AG04450 (cell line): ENCODE measurements around the gene KCNN3. TPM values are rescaled to one million over a fixed set of nuclear protein-coding genes. Genes with fewer than 3 reads are reported as not detected.

Experiments used
- CTCF ChIA-PET: fragments of 300-600, 350-600 bp; formaldehyde crosslinking; extraction: SDS; loops from one replicate; lab custom pipeline; 2022; ENCODE audit warnings: antibody characterized with exemption, inconsistent platforms; lab: Charles Lee
- POLR2A ChIA-PET: fragments of 350-600 bp; formaldehyde crosslinking; extraction: SDS; loops from one replicate; lab custom pipeline; 2021; ENCODE audit warnings: antibody characterized with exemption, inconsistent platforms; lab: Yijun Ruan, JAX
- DNase-seq: peaks from one replicate; pipeline ENCODE4 v3.0.0-alpha.2; 2011; ENCODE audit warnings: low read depth, low spot score
- H3K27ac ChIP-seq: one replicate; pipeline ENCODE4 v1.5.1; 2012; ENCODE audit warnings: low read depth, low read length, control low read depth
- H3K27me3 ChIP-seq: one replicate; pipeline ENCODE4 v1.6.0; 2012; ENCODE audit warnings: low read length; ENCODE audit not compliant: control insufficient read depth, insufficient read depth
- H3K4me3 ChIP-seq: 2 replicates; pipeline ENCODE4 v1.5.1; 2011; ENCODE audit warnings: mild to moderate bottlenecking, low read depth, low read length, control low read depth
- H3K9me3 ChIP-seq: 2 replicates; pipeline ENCODE4 v1.5.1; 2012; ENCODE audit warnings: low read length; ENCODE audit not compliant: control insufficient read depth, insufficient read depth
- CTCF ChIP-seq: IDR thresholded peaks from 2 replicates; pipeline ENCODE4 v1.5.1; 2011; ENCODE audit warnings: low read depth, low read length, control low read depth, inconsistent platforms
- polyA plus RNA-seq: library from polyadenylated mRNA; depleted of rRNA; stranded (reverse); fragments of >200 nt; gene quantifications from 2 replicates; pipeline ENCODE4 v1.2.3, GENCODE V29; 2011

KCNN3 gene
- polyA plus RNA-seq, 1 experiment, result 0.09 TPM

DNA sequence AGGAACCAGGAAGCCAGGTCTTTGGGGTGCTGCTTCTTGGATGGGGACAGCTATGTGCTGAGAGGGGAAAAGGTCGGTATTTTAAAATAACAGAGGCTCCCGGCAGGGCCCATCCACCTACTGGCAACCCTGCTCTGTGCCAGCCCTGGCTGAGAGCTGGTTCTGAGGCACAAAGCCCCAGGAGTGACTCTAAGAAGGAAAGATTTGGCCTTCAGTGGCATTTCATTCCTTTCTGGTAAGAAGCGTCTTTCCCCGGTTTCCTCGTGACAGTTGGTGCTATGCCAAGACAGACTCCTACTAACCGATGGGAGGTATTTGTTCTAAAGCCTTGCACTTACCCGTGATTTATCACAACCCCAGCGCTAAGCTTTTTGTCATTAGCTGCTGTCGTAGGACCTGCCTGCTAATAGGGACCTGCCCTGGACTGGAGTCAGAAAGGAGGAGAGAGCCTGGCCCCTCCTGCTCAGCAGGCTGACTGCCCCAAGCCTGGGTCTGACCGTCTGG lies 139.0 kb downstream of the KCNN3 start:
- H3K9me3 ChIP-seq, result no peaks in the 10 kb centered on the region
- ChIA-PET CTCF (no interaction called here), POLR2A (no interaction called here)
- H3K27me3 ChIP-seq, result peaks cover 15% of the 10 kb centered on the region
- no peak for TF ChIP-seq CTCF
- H3K27ac ChIP-seq, result no peak overlapping the region
- DNase-seq, result no peak
- no peak overlapping the region for H3K4me3 ChIP-seq

DNA sequence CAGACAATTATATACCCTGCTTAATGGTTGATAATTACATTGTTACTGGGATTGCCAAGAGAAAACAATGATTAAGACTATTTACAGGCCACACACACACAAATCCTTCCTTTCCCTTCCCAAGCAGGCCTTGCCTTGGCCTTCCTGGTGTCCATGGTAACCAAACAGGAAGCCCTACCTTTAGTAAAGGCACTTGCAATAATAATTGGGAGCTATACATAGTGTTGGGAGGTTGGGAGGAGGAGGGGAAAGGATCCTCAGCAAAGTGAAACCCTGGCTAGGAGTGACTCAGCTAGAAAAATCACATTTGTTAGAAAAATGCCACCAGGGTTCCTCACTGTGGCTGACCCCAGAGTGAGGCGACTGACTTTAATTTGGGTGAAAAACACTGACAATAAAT lies 139.8 kb downstream of the KCNN3 start:
- TF ChIP-seq CTCF, result no peak
- Histone ChIP-seq H3K4me3 (no peak overlapping the region), H3K9me3 (no peaks in the 10 kb centered on the region), H3K27me3 (peaks cover 14% of the 10 kb centered on the region), H3K27ac (no peak overlapping the region)
- ChIA-PET CTCF (no interaction called here), POLR2A (no interaction called here)
- no peak for DNase-seq

DNA sequence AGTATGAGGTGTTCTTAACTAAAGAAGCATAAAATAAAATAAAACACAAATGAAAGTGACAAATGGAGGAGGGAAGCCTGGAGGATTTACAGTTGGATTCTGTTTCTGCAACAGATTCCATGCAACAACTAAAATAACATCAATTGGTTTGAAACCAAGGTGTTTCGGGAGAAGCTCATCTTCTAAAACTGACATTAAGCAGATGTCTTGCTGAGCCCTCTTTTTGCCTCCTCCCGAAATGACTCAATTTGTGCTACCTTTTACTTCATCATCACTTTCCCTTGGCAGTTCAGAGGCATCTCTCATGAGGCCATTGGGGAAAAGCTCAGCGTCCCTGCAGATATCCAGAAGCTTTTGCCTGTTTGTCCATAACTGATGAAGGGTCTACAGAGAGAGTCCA lies 140.5 kb downstream of the KCNN3 start:
- Histone ChIP-seq H3K27ac (peak overlapping the region; percentile 31), H3K4me3 (no peak overlapping the region), H3K27me3 (peaks cover 12% of the 10 kb centered on the region), H3K9me3 (no peaks in the 10 kb centered on the region)
- DNase-seq, result no peak
- no peak for TF ChIP-seq CTCF
- ChIA-PET CTCF (no interaction called here), POLR2A (no interaction called here)

DNA sequence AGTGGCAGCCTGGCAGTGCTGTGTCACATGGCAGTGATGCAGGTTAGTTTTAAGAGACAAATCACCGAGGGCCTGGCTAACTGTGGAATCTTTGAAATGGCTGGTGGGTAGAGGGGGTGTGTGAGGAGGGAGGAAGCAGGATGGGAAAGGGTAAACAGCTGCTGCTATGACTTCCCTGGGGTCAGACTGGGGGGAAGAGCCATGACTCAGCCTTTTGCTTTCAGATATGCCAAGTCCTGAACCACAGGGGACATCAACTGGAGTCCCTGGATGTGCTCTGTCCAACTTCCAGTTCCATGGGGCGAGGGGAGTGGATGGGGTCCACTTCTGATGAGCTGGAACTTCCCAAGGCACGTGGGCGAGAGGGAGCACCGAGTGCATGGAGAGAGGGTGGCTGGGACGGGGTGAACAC lies 141.0 kb downstream of the KCNN3 start:
- Histone ChIP-seq H3K9me3 (no peaks in the 10 kb centered on the region), H3K4me3 (no peak overlapping the region), H3K27ac (peak overlapping the region; percentile 31), H3K27me3 (peaks cover 12% of the 10 kb centered on the region)
- TF ChIP-seq CTCF, result no peak
- CTCF ChIA-PET, result no interaction called here
- POLR2A ChIA-PET, result no interaction called here
- no peak for DNase-seq

DNA sequence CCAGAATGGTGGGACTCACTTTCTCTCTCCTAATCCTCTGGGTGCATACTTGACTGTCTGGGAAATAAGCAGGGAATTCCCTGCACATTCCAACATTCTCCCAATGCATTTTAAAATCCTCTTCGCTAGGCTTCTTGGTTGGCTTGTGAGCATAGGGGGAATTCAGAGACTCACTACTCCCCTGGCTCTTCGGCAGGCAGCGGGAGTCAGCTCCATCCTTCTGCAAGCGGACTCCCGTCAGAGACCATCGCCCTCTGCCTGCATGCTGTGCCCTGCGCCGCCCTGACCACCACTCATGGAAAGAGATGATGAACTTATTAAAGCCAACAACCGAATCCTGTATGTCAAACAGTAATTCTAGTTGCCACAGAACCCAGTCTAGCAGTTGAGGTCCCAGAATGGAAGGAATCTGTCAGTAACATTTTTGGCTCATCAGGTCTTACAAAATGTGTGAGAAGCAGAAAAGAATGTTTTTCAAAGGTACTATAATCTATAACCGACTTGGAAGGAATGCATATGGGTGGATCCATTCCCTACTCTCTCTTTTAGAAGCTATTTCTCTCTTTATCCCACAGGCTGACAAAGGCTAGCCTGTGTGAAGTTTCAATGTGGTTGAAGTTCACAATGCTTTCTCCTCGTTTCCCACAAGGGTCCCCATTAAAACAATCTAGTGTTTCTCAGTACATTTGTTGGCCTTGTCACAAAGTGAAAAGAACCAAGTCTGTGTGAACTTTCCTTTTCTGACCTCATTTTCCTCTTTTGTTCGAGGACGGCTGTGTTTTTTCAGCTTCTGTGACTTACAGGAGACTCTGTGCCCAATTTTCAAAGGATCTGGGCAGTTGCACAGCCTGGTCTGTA lies 143.0 kb downstream of the KCNN3 start:
- POLR2A ChIA-PET, result no interaction called here
- no peak for DNase-seq

More for the DNA sequence above, 143.0 kb downstream of the KCNN3 start:
- Histone ChIP-seq H3K27me3 (peaks cover 12% of the 10 kb centered on the region), H3K9me3 (no peaks in the 10 kb centered on the region), H3K4me3 (no peak overlapping the region), H3K27ac (no peak overlapping the region)
- CTCF ChIA-PET, result interaction anchor here (1.1 kb wide), 1 partner anchor 12 kb away, joined by 3 read pairs; no protein-coding TSS in a partner anchor
- no peak for TF ChIP-seq CTCF
